Measurements from ENCODE around the gene PXMP4. TPM values are rescaled to one million over a fixed set of nuclear protein-coding genes. Genes with fewer than 3 reads are reported as not detected.

PXMP4 gene
- total RNA-seq, 2 donors from 2014 or later, result 12.8 to 16.9 TPM

DNA sequence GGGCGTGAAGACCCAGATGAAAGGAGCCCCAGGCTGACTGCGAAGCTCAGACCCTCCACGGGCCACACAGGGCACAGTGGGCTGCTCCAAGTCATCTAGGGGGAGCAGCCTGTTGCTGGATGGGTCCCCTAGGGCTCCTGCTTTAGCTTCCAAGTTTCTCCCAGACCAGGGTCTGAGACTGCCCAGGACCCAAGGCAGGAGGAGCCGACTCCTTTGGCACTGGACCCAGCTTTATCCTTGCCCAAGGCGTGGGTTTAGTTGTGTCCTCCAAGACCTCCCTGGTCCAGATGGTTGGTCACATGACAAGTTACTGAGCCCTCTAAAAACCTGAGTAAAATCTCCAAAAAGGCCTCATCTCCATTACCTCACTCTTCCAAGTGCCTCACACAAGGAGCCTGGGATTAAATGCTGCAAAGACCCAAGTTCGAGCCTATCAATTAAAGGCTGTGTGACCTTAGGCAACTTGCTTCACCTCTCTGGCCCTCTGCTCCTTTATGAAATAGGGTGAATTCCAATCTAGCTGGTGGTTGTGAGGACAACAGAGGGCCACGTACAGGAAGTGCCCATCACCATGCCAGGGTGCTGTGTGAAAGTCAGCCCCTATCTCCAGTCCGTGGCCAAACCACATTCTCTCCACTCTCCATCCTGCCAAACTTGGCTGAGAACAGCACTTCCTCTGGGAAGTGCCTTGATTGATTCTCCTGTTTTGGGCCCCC, 48.4 kb downstream of the PXMP4 start:
- H3K27ac Mint-ChIP-seq, result no peak overlapping the region
- no peaks in the 10 kb centered on the region for H3K9me3 Mint-ChIP-seq
- no peak for ATAC-seq (replicated peaks in 1 of 2)
- no peaks in the 10 kb centered on the region for H3K27me3 Mint-ChIP-seq (ENCODE audit: low read depth)
- peaks cover 37% of the 10 kb centered on the region for H3K4me1 Mint-ChIP-seq (ENCODE audit: low read depth)
- DNase-seq, result no peak
- H3K36me3 Mint-ChIP-seq (ENCODE audit: insufficient read depth in 2 of 2), result peaks cover 0 to 5% of the 10 kb centered on the region in 2 donors
- no peak overlapping the region for H3K4me3 Mint-ChIP-seq

DNA sequence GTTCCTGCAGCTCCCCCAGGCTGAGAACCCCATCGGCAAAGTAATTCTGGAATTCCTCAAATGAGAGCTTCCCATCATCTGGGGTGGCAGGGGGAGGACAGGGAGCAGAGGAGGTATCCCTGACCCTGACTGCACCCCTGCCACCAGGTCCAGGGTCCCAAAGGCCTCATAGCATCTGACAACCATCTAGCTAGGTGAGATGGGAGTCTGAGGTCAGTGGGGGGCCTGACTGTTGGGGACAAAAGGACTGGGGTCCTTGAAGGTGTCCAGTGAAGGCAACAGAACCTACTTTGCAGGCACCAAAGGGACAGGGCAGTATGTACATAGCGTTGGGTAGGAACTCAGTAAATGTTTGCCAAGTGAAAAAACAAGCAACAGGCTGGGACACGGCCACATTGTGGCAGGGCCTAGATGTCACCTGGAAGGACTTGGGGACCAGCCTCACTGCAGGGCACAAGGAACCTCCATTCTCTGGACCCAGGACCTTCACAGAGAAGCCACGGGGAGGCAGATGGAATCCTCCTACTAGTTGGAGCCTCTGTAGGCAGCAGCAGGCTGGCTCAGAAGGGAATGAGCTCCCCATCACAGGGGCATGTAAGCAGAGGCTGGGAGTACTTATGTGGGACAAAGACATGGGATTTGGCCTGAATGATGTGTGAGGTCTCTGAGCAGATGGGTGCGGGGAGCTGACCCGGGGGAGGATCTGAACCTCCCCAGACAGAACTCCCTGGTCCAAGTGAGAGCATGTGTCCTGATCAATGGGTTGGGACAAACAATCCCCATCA, 49.2 kb downstream of the PXMP4 start:
- peaks cover 0 to 5% of the 10 kb centered on the region in 2 donors for H3K36me3 Mint-ChIP-seq (ENCODE audit: insufficient read depth in 2 of 2)
- H3K27me3 Mint-ChIP-seq (ENCODE audit: low read depth), result no peaks in the 10 kb centered on the region
- H3K27ac Mint-ChIP-seq, result no peak overlapping the region
- H3K9me3 Mint-ChIP-seq, result no peaks in the 10 kb centered on the region
- DNase-seq (no peak), ATAC-seq (replicated peaks in 1 of 2) (no peak)
- peaks cover 41% of the 10 kb centered on the region for H3K4me1 Mint-ChIP-seq (ENCODE audit: low read depth)
- no peak overlapping the region for H3K4me3 Mint-ChIP-seq

DNA sequence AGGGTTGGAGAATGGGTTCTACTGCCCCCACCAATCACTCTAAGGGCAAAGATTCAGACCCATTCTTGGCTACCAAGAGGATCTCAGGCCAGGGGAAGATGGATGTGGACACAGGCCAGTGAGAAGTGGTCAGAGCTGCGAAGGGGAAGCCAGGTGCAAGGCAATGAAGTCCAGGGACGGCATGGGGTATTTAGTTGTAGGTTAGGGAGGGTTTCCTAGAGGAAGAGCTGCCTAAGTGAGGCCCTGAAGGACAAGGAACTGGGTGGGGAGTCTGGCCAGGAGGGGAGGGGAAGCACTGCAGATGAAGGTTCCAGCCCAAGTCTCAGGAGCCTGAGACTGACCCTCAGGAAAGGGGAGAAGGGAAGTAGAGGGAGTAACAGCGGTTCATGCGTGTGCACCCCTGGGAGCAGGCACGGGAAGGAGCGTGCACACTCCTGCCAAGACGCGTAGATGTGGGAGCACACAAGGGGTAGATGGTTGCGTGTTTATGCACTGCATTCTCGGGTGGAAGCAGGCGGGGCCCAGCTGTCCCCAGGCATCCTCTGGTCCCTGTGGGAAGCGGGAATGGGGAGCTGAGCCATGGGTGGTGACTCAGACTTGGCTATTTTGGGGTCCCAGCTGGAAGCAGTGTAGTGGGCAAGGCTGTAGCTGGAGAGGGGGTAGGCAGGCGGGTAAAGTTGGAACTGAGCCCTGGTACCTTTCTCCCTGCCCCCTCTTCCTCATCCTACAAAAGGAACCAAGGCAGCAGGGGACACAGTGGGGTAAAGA, 50.1 kb downstream of the PXMP4 start:
- Mint-ChIP-seq H3K9me3 (no peaks in the 10 kb centered on the region), H3K27me3 (ENCODE audit: low read depth) (no peaks in the 10 kb centered on the region), H3K27ac (no peak overlapping the region), H3K4me3 (no peak overlapping the region), H3K36me3 (ENCODE audit: insufficient read depth in 2 of 2) (peaks cover 0 to 3% of the 10 kb centered on the region in 2 donors), H3K4me1 (ENCODE audit: low read depth) (peaks cover 41% of the 10 kb centered on the region)
- no peak for ATAC-seq (replicated peaks in 1 of 2)
- no peak for DNase-seq

DNA sequence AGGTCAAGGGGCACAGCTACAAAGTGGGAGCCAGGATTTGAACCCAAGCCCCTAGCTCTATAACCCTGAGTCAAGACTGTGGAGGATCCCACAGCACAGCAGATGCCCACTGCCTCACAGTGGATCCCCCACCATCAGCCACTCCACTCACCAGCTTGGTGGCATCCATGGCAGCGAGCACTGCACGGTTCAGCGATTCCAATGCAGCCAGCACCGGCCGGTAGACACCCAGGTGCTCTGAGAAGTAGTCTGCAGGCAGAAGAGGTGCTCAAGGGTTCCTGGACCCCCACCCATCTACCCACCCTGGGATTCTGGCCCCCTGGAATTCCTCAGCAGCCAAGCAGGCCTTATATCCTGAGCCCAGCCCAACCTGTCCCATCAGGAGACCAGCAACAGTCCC, 50.9 kb downstream of the PXMP4 start:
- peaks cover 0 to 2% of the 10 kb centered on the region in 2 donors for H3K36me3 Mint-ChIP-seq (ENCODE audit: insufficient read depth in 2 of 2)
- ATAC-seq (replicated peaks in 1 of 2) (no peak), DNase-seq (no peak)
- no peak overlapping the region for H3K4me3 Mint-ChIP-seq
- no peaks in the 10 kb centered on the region for H3K27me3 Mint-ChIP-seq (ENCODE audit: low read depth)
- peaks cover 45% of the 10 kb centered on the region for H3K4me1 Mint-ChIP-seq (ENCODE audit: low read depth)
- H3K9me3 Mint-ChIP-seq, result no peaks in the 10 kb centered on the region
- no peak overlapping the region for H3K27ac Mint-ChIP-seq

DNA sequence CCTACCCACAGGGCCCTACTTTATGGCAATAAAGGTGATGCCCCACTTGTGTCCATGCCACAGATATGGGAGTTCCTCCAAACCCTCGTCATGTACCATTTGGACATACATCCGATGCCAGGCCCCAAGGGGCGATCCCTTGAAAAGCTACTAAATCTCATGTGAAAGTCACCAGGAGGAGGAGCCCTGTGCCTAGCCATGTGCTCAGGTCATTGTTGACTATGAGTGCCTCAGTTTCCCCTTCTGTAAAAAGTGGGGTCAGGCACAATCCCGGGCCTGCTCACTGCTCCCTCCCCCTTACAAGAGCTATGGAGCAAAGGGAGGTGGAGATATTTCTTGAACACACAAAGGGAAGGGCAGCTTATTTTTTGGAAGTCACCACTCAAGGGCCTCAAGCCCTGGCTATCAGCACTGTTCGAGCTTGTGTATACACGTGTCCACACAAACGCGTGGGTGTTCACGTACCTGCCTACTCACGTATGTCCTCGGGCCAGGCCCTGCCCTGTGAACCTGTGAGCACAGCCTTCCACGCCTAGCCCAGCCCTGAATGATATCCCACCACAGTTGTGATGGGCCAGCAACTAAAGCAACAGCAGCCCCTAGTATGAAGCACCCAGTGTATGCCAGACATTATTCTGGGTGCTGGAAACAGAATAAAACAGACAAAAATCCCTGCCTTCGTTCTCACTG, 51.5 kb downstream of the PXMP4 start:
- no peak for DNase-seq
- Mint-ChIP-seq H3K36me3 (ENCODE audit: insufficient read depth in 2 of 2) (peaks cover 0 to 2% of the 10 kb centered on the region in 2 donors), H3K4me1 (ENCODE audit: low read depth) (peaks cover 46% of the 10 kb centered on the region), H3K27ac (no peak overlapping the region), H3K9me3 (no peaks in the 10 kb centered on the region), H3K4me3 (peak overlapping the region; percentile 87 to 95), H3K27me3 (ENCODE audit: low read depth) (no peaks in the 10 kb centered on the region)
- no peak for ATAC-seq (replicated peaks in 1 of 2)

DNA sequence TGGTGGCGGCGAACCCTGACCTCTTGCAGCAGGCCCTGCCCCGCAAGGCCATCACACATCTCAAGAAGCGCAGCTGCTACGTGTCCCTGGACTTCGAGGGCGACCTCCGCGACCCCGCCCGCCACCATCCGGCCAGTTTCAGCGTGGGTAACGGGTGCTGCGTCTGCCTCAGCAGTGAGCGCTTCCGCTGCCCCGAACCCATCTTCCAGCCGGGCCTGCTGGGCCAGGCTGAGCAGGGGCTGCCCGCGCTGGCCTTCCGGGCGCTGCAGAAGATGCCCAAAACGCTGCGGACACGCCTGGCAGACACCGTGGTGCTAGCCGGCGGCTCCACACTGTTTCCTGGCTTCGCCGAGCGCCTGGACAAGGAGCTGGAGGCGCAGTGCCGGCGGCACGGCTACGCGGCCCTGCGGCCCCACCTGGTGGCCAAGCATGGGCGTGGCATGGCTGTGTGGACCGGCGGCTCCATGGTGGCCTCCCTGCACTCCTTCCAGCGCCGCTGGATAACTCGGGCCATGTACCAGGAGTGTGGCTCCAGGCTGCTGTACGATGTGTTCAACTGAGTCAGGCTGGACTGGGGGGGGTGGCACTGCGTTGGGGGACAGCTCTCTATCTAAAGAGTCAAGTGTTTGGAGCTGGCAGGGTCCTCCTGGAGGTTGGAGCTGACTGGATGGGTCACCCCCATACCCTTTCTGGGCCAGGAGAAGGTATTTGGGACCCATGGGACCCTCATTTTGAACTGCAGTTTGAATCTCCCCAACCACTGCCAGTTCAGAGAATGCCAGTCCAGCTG, 52.2 kb downstream of the PXMP4 start:
- Mint-ChIP-seq H3K27ac (no peak overlapping the region), H3K36me3 (ENCODE audit: insufficient read depth in 2 of 2) (peaks cover 0 to 2% of the 10 kb centered on the region in 2 donors), H3K4me1 (ENCODE audit: low read depth) (peaks cover 40% of the 10 kb centered on the region), H3K9me3 (no peaks in the 10 kb centered on the region), H3K27me3 (ENCODE audit: low read depth) (no peaks in the 10 kb centered on the region), H3K4me3 (peak overlapping the region; percentile 87 to 95)
- ATAC-seq (replicated peaks in 1 of 2) (peak; percentile 60), DNase-seq (peak; percentile 84 to 86)

DNA sequence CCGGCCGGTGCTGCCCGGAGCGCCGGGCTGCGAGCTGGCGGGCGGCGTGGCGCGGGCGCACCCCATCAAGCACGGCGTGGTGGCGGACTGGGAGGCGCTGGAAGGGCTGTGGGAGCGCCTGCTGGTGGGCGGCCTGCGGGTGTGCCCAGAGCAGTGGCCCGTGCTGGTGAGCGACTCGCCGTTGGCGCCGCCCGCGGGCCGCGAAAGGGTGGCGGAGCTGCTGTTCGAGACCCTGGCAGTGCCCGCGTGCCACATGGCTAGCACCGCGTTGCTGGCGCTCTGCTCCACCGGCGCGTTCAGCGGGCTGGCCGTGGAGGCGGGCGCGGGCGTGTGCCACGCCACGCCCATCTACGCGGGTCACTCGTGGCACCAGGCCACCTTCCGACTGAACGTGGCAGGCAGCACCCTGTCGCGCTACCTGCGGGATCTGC, 52.9 kb downstream of the PXMP4 start:
- Mint-ChIP-seq H3K4me1 (ENCODE audit: low read depth) (peaks cover 41% of the 10 kb centered on the region), H3K9me3 (no peaks in the 10 kb centered on the region), H3K4me3 (peak overlapping the region; percentile 87 to 95), H3K36me3 (ENCODE audit: insufficient read depth in 2 of 2) (peaks cover 0 to 2% of the 10 kb centered on the region in 2 donors), H3K27ac (no peak overlapping the region), H3K27me3 (ENCODE audit: low read depth) (no peaks in the 10 kb centered on the region)
- peak; percentile 19 to 30 for ATAC-seq (replicated peaks in 1 of 2)
- peak; percentile 56 to 67 for DNase-seq

DNA sequence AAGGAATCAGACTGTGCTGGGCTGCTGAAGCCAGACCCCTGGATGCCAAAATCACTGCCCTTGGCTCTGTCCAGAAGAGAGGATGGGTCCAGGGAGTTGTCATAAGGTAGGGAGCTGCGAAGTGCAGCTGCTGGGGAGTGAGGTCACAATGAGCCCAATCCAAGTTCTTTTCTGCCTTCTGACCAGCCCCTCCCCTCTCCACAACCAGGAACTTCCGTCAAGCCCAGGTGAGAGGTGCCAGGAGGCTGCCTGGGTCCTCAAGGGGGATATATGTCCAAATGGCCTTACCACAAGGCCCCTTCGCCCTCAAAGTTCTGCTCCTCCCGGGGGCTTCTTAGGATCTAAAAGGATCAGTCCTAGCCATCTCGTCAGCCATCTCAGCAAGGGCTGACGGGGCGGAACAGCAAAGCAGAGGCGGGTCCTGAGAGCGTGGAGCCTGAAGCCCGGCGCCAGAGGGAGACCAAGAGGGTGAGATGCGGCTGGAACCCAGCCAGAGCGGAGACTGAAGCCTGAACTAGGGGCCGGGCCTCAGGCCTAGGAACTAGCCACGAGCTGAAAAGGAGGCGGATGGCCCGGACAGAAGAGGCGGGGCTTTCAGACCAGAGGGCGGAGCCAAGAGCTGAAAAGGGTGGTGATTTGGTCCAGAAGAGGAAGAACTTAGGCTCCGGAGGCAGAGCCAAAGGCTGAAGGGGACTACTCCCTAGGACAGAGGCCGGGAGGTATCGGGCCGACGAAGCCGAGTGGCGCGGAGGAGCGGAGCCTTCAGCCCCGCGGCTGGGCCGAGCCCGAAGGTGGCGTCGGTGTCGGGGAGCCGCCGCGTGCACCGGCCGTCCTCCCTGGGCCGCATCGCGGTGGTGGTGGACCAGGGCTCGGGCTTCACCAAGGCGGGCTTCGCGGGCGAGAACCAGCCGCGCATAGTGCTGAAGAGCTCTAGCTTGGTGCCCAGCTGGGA, 53.5 kb downstream of the PXMP4 start, which contains the start of gene ACTL10:
Gene ACTL10, plus strand, starts transcription at position 651 of the 952 bp plus-strand sequence. CDS start 555 bp downstream, outside the sequence.
- peaks cover 0 to 2% of the 10 kb centered on the region in 2 donors for H3K36me3 Mint-ChIP-seq (ENCODE audit: insufficient read depth in 2 of 2)
- H3K27ac Mint-ChIP-seq, result peak within 1 kb of the TSS; percentile 29
- no peaks in the 10 kb centered on the region for H3K27me3 Mint-ChIP-seq (ENCODE audit: low read depth)
- ATAC-seq (replicated peaks in 1 of 2) (peak; percentile 55 to 59), DNase-seq (peak; percentile 89)
- no peaks in the 10 kb centered on the region for H3K9me3 Mint-ChIP-seq
- peaks cover 41% of the 10 kb centered on the region for H3K4me1 Mint-ChIP-seq (ENCODE audit: low read depth)
- H3K4me3 Mint-ChIP-seq, result peak within 1 kb of the TSS; percentile 87 to 95

DNA sequence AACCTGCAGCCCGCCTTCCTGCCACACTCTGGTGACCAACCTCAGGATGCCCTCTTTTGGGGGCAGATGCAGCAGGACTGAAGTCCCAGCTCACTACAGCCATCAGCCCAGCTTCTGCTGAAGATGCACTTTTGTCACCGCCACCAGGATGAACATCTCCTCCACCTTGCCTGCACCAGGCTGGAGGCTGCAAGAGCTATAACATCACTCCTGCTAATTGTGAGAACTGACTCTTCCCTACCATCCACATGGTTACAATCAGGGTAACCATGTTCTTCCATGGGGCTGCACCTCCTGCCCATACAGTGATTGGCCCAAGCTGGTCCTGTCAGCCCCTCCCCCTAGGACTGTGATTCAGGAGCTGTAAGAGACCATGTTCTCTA, 55.4 kb downstream of the PXMP4 start:
- Mint-ChIP-seq H3K27me3 (ENCODE audit: low read depth) (no peaks in the 10 kb centered on the region), H3K36me3 (ENCODE audit: insufficient read depth in 2 of 2) (peaks cover 0 to 3% of the 10 kb centered on the region in 2 donors), H3K4me1 (ENCODE audit: low read depth) (peaks cover 41% of the 10 kb centered on the region), H3K9me3 (no peaks in the 10 kb centered on the region), H3K4me3 (peak overlapping the region; percentile 81 to 91), H3K27ac (peak overlapping the region; percentile 89)
- DNase-seq (no peak), ATAC-seq (replicated peaks in 1 of 2) (no peak)

DNA sequence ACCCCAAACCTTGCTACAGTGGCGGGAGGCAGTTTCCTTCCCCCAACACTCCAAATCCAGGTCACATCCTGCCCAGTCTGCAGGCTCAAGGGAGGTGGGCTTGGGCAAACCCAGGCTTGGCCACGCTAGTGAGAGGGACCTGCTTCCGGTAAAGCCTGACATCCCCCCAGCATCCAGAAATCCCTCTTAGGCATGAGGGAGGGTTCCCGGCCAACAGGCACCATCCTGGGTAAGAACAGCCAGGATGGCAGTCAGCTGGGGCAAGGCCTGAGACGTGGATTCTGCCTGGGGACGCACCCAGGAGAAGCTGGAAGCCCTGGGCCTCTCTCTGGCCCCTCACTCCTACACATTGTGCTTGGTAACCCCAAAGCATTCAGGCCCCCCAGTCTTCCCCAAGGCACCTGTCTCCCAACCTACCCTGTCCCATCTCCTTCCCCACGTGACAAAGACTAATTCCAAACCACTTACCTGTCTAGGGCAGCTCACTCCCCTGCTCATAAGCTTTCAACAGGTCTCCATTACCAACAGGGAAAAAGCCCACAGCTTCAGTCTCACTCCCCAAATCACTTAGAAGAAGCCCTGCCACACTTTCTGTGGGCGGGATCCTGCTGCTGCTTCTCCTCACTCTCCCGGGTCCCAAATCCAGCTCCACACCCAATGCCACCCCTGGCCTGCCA, 55.9 kb downstream of the PXMP4 start:
- ATAC-seq (replicated peaks in 1 of 2) (no peak), DNase-seq (no peak)
- H3K27ac Mint-ChIP-seq, result peak overlapping the region; percentile 89
- H3K36me3 Mint-ChIP-seq (ENCODE audit: insufficient read depth in 2 of 2), result peaks cover 0 to 3% of the 10 kb centered on the region in 2 donors
- H3K27me3 Mint-ChIP-seq (ENCODE audit: low read depth), result no peaks in the 10 kb centered on the region
- no peaks in the 10 kb centered on the region for H3K9me3 Mint-ChIP-seq
- H3K4me3 Mint-ChIP-seq, result peak overlapping the region; percentile 81 to 91
- peaks cover 41% of the 10 kb centered on the region for H3K4me1 Mint-ChIP-seq (ENCODE audit: low read depth)
